SH-SY5Y (cell line): ENCODE measurements around the gene TPPP2.

Source experiments
- GATA2 ChIP-seq: IDR thresholded peaks from 2 replicates; pipeline ENCODE4 v1.6.1; 2011; ENCODE audit warnings: mild to moderate bottlenecking, low read depth, low read length
- GATA3 ChIP-seq: IDR thresholded peaks from 2 replicates; pipeline ENCODE4 v1.6.1; 2011; ENCODE audit warnings: low read depth, mild to moderate bottlenecking, low read length, moderate library complexity

Gene TPPP2

GRCh38 chr14:21070610-21071224 lies 40.7 kb downstream of the TPPP2 start:
- no peak for TF ChIP-seq GATA2
- no peak for TF ChIP-seq GATA3

GRCh38 chr14:21071225-21072030 lies 41.4 kb downstream of the TPPP2 start:
- no peak for TF ChIP-seq GATA3
- TF ChIP-seq GATA2, result no peak

- TF ChIP-seq GATA3 (no peak), GATA2 (no peak)
Measured at GRCh38 chr14:21072031-21072473, 42.0 kb downstream of the TPPP2 start.

GRCh38 chr14:21072781-21073339 lies 42.8 kb downstream of the TPPP2 start:
- TF ChIP-seq GATA3 (no peak), GATA2 (no peak)

GRCh38 chr14:21073921-21074320 lies 43.9 kb downstream of the TPPP2 start:
- TF ChIP-seq GATA2, result no peak
- no peak for TF ChIP-seq GATA3

GRCh38 chr14:21074398-21075272 lies 44.6 kb downstream of the TPPP2 start:
- TF ChIP-seq GATA3 (no peak), GATA2 (no peak)

- no peak for TF ChIP-seq GATA2
- TF ChIP-seq GATA3, result no peak
Measured at GRCh38 chr14:21075719-21076437, 45.9 kb downstream of the TPPP2 start.

GRCh38 chr14:21077672-21078071 lies 47.7 kb downstream of the TPPP2 start:
- TF ChIP-seq GATA3 (no peak), GATA2 (no peak)

- no peak for TF ChIP-seq GATA3
- no peak for TF ChIP-seq GATA2
Measured at GRCh38 chr14:21078287-21078686, 48.3 kb downstream of the TPPP2 start.

- TF ChIP-seq GATA2 (no peak), GATA3 (no peak)
Measured at GRCh38 chr14:21078726-21079125, 48.7 kb downstream of the TPPP2 start.

- TF ChIP-seq GATA2, result no peak
- no peak for TF ChIP-seq GATA3
Measured at GRCh38 chr14:21081521-21082142, 51.6 kb downstream of the TPPP2 start.
